ENCODE measurements around the gene SLC48A1. TPM values are rescaled to one million over a fixed set of nuclear protein-coding genes. Genes with fewer than 3 reads are reported as not detected.

SLC48A1 gene
- total RNA-seq, 1 experiment from 2014 or later: 20.0 TPM

GRCh38 chr12:47751561-47751960 is 21.5 kb upstream of the SLC48A1 start:
- RAD21 ChIA-PET (ENCODE audit: low non-redundant PET in 1 of 2, low total read pairs in 2 of 2, uncharacterized antibody in 2 of 2, unreplicated experiment in 2 of 2): no interaction called here

More at GRCh38 chr12:47751561-47751960, 21.5 kb upstream of the SLC48A1 start:
- no TSS peak for BruUV-seq (replicated peaks)
- Histone ChIP-seq H3K9me3 (ENCODE audit: control insufficient read depth in 1 of 2, insufficient read depth in 1 of 2, low read depth in 1 of 2, low read length in 2 of 2) (no peaks in the 10 kb centered on the region), H3K4me3 (replicated peaks in 1 of 2; ENCODE audit: low read depth in 1 of 2, low read length in 2 of 2) (no peak overlapping the region), H3K9me2 (ENCODE audit: insufficient read depth) (no peaks in the 10 kb centered on the region), H3K27ac (ENCODE audit: low read depth, low read length) (no peak overlapping the region), H2AFZ (ENCODE audit: low read depth, low read length, poor library complexity, severe bottlenecking) (no peak overlapping the region), H3K4me2 (ENCODE audit: low read length) (no peak overlapping the region), H3K4me1 (ENCODE audit: control insufficient read depth in 1 of 2, insufficient read depth in 2 of 2, low read length in 2 of 2) (peaks cover 32 to 42% of the 10 kb centered on the region in 2 experiments), H3K36me3 (ENCODE audit: control insufficient read depth in 1 of 2, insufficient read depth in 2 of 2, low read length in 2 of 2) (no peaks in the 10 kb centered on the region), H3K9ac (ENCODE audit: low read length) (no peak overlapping the region), H3K27me3 (ENCODE audit: insufficient read depth, low read length) (no peaks in the 10 kb centered on the region), H3K79me2 (ENCODE audit: insufficient read depth, low read length) (no peaks in the 10 kb centered on the region), H4K20me1 (ENCODE audit: insufficient read depth) (no peaks in the 10 kb centered on the region)
- no peak for ATAC-seq
- TF ChIP-seq EZH2 (IDR thresholded peaks at IDR 0.05) (no peak), REST (IDR thresholded peaks at IDR 0.05; ENCODE audit: low read depth) (no peak), EGR1 (IDR thresholded peaks at IDR 0.05; ENCODE audit: low read depth) (no peak), SRF (IDR thresholded peaks at IDR 0.05; ENCODE audit: low read depth) (no peak), JUND (IDR thresholded peaks at IDR 0.05) (no peak)
- intact Hi-C loops (cut with micrococcal nuclease): no loop called here
- DNase-seq (ENCODE audit: low read depth, low spot score): no peak
- POLR2A ChIA-PET: no interaction called here
- CTCF ChIA-PET: interaction anchor here (9.1 kb wide), 1 partner anchor 9 kb away, joined by 75 read pairs; no protein-coding TSS in a partner anchor
